Neural progenitor cell (in vitro differentiated cells): ENCODE data around the gene PLA2G4A.

Experiments used
- EZH2phosphoT487 ChIP-seq: fragments of 200-600 bp; sonication (generic); IDR thresholded peaks from 2 replicates; pipeline ENCODE4 v1.6.1; 2017; ENCODE audit warnings: antibody characterized with exemption
- TF ChIP-seq, protein P1 (sequence below): fragments of 200-600 bp; sonication (generic); IDR thresholded peaks from 2 replicates; pipeline ENCODE4 v1.5.1; 2017; ENCODE audit warnings: antibody characterized with exemption, mild to moderate bottlenecking

- TF ChIP-seq, protein P1, sequence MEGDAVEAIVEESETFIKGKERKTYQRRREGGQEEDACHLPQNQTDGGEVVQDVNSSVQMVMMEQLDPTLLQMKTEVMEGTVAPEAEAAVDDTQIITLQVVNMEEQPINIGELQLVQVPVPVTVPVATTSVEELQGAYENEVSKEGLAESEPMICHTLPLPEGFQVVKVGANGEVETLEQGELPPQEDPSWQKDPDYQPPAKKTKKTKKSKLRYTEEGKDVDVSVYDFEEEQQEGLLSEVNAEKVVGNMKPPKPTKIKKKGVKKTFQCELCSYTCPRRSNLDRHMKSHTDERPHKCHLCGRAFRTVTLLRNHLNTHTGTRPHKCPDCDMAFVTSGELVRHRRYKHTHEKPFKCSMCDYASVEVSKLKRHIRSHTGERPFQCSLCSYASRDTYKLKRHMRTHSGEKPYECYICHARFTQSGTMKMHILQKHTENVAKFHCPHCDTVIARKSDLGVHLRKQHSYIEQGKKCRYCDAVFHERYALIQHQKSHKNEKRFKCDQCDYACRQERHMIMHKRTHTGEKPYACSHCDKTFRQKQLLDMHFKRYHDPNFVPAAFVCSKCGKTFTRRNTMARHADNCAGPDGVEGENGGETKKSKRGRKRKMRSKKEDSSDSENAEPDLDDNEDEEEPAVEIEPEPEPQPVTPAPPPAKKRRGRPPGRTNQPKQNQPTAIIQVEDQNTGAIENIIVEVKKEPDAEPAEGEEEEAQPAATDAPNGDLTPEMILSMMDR = no peak
- TF ChIP-seq EZH2phosphoT487 = no peak
These were observed 22.3 kb upstream of the PLA2G4A start for GRCh38 chr1:186806477-186806876.
